Measurements from ENCODE around the gene SMIM35. TPM values are rescaled to one million over a fixed set of nuclear protein-coding genes. Genes with fewer than 3 reads are reported as not detected.

SMIM35 gene
- total RNA-seq, 1 experiment from 2014 or later, result not detected

GRCh38 chr11:118010738-118011461, 75.9 kb downstream of the SMIM35 start (continued):
- TF ChIP-seq ZNF532 (CRISPR knock-in tag; IDR thresholded peaks at IDR 0.05; ENCODE audit: borderline replicate concordance), result no peak
- no peak for TF ChIP-seq AR (CRISPR knock-in tag; IDR thresholded peaks at IDR 0.05)
- no peak for TF ChIP-seq STAT6 (CRISPR knock-in tag; conservative IDR thresholded peaks at IDR 0.05; ENCODE audit: low read depth)
- no peak for TF ChIP-seq TCF7 (CRISPR knock-in tag; IDR thresholded peaks at IDR 0.05; ENCODE audit: low read depth)

- no peak overlapping the region for H3K4me3 Mint-ChIP-seq
- ChIA-PET POLR2A (no interaction called here), CTCF (no interaction called here)
- H3K4me1 Mint-ChIP-seq, result no peaks in the 10 kb centered on the region
- TF ChIP-seq RELA (CRISPR knock-in tag; IDR thresholded peaks at IDR 0.05; ENCODE audit: borderline replicate concordance), result no peak
- TF ChIP-seq NFYB (CRISPR knock-in tag; conservative IDR thresholded peaks at IDR 0.05; ENCODE audit: low read depth), result no peak
- TF ChIP-seq ERG (CRISPR knock-in tag; IDR thresholded peaks at IDR 0.05), result no peak
- no peak for TF ChIP-seq GABPB1 (CRISPR knock-in tag; IDR thresholded peaks at IDR 0.05)
- TF ChIP-seq AR (CRISPR knock-in tag; IDR thresholded peaks at IDR 0.05), result no peak
- no peak for TF ChIP-seq MLX (CRISPR knock-in tag; IDR thresholded peaks at IDR 0.05)
- TF ChIP-seq ATF6 (CRISPR knock-in tag; IDR thresholded peaks at IDR 0.05), result no peak
- no peaks in the 10 kb centered on the region for H3K36me3 Mint-ChIP-seq
- no peak overlapping the region for H3K27ac Mint-ChIP-seq
- H3K9me3 Mint-ChIP-seq, result peaks cover 4% of the 10 kb centered on the region; the same call in 1 of the 2 replicates
- ATAC-seq, result no peak
- H3K27me3 Mint-ChIP-seq (ENCODE audit: low read depth), result peaks cover 3% of the 10 kb centered on the region; the same call in 1 of the 2 replicates
- no peak for DNase-seq (ENCODE audit: low spot score)
Measured at GRCh38 chr11:118009864-118010737, 76.7 kb downstream of the SMIM35 start.
